Stimulated activated CD4-positive, alpha-beta T cell treated with anti-CD3 and anti-CD28 coated beads, Interleukin-1b, Interleukin-23, amount 100 ng/mL, for 24 hours (primary cell): ENCODE results near the gene EMSY.
"Not testable (repeated sequence)": the region's sequence is repeated elsewhere in the genome, so short reads cannot be mapped to it uniquely, and the experiment has no call there.

Experiments
- DNase-seq, 4 experiments: peaks; one replicate each; pipeline ENCODE4 v3.0.0-alpha.2; 2020; ENCODE audit warnings: low read depth in 4 of 4, low spot score in 1 of 4

Gene EMSY

DNA sequence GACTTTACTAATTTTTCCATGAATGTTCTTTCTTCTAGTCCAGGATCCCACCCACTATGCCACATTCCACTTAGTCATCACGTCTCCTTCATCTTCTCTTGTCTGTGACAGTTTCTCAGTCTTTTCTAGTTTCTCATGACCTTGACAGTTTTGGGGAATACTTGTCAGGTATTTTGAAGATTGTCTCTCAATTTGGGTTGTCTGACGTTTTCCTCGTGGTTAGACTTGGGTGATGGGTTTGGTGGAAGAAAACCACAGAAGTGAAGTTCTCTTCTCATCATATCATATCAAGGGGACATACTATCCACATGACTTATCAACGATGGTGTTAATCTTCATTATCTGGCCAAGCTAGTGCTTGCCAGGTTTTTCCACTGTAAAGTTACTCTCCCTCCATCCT, 123.3 kb downstream of the EMSY start:
- no peak for DNase-seq

DNA sequence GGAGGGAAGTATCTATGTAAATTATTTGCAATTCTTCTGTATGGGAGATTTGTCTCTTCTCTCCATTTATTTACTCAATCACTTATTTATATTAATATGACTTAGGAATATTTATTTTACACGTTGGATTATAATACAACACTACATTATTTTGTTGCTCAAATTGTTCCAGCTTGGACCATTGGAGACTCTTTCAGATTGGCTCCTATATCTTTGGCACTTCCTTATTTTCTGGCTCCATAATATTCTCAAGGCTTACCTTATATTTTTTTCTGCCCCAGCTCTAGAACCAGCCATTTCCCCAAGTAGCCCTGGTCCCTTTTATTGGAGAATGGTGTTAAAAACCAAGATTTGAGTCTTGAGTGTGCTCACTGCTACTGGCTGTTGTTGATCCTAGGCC, 123.8 kb downstream of the EMSY start:
- no peak for DNase-seq

DNA sequence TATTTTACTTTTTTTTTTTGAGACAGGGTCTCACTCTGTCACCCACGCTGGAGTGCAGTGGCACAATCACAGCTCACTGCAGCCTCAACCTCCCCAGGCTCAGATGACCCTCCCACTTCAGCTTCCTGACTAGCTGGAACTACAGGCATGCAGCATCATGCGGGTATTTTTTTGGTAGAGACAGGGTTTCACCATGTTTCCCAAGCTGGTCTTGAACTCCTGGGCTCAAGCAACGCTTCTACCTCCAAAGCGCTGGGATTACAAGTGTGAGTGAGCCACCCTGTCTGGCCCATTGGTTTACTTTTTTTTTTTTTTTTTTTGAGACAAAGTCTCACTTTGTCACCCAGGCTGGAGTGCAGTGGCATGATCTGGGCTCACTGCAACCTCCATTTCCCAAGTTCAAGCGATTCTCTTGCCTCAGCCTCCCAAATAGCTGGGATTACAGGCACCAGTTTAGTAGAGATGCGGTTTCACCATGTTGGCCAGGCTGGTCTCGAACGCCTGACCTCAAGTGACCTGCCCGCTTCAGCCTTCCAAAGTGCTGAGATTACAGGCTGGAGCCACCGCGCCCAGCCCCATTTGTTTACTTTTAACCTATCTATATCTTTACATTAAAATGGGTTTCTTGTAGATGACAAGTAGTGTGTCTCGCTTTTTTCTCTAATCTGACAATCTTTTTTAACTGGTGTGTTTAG, 127.5 kb downstream of the EMSY start:
- not testable (repeated sequence) for DNase-seq

DNA sequence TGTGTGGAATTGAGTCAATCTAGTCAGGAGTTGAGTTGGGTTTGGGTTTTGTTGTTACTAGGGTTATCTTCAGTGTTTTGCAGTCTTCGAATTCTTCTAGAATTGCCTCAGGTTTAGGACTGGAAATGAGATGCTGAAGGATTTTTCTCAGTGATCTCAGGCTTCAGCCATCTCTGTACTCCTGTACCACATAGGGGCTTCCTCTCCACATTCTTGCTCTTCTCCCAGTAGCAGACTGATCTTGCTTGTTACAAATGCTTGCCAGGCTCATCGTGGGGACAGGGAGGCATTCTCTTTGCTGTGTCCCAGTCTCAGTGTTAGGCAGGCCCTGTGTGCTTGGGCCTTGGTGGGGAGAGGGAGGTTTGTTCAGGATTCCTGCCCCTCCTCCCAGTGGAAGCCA, 129.6 kb downstream of the EMSY start:
- no peak for DNase-seq

DNA sequence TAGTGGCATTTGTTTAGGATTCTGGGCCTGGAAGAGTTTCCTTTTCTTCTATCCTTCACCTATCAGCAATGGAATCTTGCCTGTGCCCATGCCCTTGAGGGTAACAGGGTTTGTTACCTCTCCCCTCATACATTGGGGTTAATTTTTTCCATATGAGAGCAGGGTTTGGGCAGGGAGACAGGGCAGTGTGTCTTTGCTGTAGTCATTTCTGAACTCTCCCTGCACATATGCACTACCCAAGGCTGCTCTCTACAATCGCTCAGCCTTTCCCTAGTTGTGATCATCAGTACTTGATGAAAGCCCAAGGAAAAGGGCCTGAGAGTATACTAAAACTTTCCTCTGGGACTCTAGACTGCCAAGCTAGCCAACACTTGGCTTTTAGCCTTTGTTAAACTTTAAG, 130.1 kb downstream of the EMSY start:
- DNase-seq, result no peak

DNA sequence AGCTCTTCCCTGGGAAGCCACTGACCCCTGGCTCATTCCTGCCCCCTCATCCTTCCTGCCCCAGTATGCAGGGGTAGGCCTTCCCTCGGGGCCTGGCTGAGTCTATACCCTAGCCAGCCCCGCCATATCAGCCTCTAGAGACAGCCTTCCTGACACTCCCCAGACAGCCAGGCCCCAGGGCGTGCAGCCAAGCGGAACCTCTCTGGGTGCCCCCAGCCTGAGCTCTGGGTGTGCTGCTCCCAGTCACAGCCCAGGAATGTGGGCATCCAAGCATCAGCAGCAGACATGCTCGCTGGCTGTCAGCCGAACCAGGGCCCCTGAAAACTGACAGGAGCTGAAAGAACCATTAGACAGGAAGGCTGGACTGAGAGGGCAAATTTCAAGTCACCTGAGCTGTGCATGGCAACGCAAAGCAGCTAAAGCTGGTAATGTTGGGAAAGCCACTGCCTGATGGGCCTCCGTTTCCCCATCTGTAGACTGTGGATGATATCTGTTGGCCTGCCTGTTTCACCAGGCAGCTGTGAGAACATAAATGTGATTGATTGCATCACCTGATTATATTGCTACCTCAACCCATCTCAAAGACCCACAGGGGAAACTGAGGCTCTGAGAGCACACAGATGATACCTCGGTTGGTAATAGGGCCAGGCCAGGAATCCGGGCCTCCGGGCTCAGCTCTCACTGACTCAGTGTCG, 132.6 kb downstream of the EMSY start:
- DNase-seq, result no peak

DNA sequence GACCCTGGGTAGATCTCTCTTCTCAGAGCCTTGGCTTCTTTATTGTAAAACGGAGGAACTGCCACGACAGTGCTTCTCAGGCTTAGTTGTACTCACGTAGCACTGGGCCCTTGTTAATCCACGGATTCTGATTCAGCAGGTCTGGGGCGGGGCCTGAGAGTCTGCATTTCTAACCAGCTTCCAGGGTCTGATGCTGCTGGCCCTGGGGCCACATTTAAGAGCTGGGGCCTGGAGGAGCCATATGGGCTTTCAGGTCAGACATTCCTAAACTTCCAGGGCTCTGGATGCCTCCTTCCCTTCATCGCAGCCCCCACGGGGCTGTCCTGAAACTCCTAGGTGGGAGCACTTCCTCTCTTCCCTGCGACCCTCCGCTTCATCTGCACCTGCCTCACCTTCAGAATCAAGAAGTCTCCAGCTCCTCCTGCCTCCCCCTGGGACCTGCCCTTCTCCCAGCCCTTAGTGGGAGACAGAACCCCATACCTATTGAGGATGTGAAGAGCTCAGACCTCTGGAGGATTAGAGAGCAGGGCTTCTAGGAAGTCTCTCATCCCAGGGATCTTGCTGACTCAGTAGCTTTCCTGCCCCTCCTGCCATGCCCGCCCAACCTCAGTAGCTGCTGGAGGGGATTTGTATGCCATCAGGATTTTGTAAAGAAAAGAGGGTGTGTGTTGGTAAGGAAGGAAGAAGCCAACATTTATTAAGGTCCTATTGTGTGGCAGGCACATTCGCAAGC, 133.3 kb downstream of the EMSY start:
- DNase-seq, result no peak

DNA sequence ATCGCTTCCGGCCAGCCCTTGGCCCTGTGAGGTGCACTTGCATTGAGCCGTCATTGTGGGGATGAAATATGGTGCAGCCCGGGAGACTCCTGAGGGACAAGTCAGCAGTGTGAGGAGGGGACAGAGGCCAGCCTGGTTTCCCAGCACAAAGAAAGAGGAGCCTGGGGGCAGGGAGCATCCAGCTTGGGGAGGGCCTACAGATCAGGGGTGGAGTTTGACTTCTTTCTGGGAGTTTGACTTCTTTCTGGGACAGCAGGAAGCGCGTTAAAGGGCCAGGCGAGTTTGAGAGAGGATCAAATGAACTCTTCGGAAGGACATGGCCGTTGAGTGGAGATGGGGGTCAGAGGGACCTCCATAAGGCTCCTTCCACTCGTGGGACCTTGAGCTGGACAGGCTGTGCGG, 133.8 kb downstream of the EMSY start:
- DNase-seq, result no peak

DNA sequence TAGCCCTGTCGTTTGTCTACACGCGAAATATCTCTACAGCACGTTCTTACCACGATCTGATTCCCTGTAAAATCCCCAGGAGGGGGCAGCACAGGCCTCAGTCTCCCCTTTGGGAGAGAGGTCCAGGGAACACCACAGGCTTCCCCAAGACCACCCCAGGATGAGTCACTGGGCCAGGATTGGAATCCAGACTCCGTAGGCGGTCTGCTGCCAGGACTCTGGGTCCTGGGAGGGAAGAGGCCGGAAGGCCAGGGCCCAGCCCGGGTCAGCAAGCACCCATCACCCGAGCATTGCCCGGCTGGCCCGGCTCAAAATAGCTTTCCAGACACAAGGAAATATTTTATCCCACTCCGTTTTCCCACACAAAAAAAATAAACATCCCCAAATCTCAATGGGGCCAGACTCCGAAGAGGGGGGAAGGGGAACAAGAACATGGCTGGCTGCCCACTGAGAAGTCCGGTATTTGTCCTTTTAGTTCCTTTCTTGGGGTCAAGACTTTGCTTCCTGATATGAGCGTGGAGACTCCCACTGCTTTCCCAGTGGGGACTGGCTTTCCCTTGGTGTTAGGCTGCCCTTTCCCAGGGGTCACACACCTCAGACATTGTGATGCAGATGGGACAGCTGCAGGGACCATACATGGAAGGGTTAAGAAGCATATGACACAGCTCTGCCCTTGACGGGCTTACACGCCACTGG, 134.4 kb downstream of the EMSY start:
- no peak for DNase-seq

GRCh38 chr11:76579752-76580151, 134.9 kb downstream of the EMSY start:
- DNase-seq, result no peak

DNA sequence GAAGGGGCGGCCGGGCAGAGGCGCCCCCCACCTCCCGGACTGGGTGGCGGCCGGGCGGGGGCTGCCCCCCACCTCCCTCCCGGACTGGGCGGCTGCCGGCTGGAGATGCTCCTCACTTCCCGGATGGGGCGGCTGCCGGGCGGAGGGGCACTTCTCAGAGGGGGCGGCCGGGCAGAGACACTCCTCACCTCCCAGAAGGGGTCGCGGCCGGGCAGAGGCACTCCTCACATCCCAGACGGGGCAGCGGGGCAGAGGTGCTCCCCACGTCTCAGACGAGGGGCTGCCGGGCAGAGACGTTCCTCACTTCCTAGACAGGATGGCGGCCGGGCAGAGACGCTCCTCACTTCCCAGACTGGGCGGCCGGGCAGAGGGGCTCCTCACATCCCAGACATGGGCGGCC, 137.7 kb downstream of the EMSY start:
- DNase-seq, result not testable (repeated sequence)

- no peak for DNase-seq
These were observed 143.1 kb downstream of the EMSY start for GRCh38 chr11:76587820-76588454.

GRCh38 chr11:76588455-76589325, 143.9 kb downstream of the EMSY start:
- peak in 2 of 4 experiments; percentile 37 to 39 for DNase-seq

- no peak for DNase-seq
These were observed 144.7 kb downstream of the EMSY start for GRCh38 chr11:76589477-76589876.

DNA sequence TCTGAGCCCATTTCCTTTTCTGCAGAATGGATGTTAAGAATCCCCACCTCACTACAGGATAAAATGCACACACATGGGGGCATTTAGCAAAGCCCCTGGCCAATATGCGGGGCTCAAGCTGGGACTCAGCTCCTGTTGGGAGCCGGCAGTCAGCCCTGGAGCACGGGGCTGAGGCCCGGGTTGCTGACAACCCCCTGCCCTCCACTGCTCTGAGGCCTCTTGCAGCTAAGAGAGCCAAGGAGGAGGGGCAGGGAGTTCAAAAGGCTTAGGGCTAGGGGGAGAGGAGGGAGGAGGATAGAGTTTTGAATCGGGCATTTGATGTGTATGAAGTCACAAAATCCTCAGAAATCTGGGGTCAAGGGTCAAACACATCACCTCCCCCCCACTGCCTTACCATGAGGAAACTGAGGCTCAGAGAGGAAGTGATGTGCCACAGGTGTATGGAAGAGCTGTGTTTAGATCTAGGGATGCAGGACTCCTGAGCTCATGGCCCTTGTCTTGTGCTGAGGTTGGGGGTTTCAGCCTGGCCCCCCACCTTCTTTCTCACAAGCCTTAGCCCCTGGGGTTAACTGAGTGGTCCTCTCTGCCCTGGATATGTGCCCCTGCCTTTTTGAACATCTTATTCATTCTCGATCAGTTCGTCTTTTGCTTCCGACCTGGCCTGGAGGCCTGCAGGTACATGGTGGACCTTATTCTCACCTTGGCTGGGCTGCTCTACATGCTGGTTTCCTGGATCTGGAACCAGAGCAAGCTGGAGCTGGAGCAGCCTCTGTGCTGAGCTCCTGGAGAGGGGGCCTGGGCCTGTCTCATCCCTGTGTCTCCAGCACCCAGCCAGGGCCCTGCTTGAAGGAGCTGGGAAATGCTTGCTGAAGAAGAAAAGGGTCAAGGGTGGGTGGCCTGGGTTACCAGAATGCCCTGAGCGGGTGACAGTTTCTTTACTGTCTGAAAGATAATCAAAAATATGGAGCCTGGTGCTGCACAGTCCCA, 145.4 kb downstream of the EMSY start:
- DNase-seq, result no peak

DNA sequence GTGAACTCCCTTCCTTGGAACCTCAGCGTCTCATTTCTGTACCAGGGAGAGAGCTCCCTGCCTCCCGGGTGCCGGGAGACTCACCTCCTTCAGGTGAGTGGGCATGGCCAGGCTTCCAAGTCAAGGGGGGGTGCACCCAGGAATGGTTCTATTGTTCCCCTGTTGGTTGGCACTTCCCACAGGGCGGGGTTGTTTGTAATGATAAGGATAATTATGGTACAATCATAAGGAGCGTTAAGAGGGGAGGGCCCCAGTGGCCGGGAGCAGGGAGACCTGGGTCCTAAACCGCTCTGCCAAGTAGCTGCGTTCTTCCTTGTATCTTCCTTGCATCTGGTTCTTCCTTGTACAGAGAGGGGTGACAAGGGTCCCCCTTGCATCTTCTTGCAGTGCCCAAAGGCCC, 146.6 kb downstream of the EMSY start:
- no peak for DNase-seq

DNA sequence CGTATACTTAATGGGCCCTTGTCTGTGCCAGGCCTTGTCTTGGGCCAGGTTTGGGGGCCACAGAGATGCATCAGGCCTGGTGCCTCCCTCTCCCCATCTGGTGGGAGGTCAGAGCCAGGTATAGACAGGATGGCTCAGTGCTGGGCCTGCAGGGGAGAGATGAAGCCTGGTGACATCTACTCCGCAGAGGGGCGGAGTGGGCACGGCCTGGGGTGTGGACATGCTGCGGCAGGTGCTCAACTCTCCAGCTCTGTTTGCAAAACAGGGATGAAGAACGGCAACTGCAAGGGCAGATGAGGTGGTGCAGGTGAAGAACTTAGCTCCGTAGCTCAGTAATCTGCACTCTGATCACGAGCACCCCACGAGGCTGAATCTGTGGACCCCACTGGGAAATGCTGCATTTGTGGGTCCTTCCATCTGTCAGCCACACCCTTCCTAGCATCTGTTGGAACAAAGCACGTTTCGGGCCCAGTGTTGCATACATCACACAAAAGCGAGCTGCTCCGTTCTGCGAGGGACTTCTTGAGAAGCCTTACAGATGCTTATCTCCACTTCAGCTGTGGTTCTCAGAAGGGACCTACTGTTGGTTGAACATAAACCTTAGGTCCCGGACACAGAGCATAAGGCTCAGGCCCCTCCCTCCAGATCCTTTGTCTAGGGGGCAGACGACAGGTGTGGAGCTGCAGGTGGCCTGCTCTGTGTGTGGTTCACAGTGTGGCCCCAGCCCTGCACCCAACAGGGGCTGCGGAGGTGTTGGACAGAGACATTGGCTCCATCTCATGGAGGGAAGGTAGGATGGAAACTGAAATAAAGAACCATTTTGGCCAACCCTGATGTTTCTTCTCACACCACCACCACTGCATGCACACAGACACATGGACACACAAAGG, 147.5 kb downstream of the EMSY start:
- DNase-seq, result no peak

GRCh38 chr11:76592961-76593360, 148.1 kb downstream of the EMSY start:
- DNase-seq, result no peak
